ENCODE measurements around the gene SORBS2.

The SORBS2 gene

GRCh38 chr4:185666156-185666555 lies 145.8 kb downstream of the SORBS2 start:
- no peak for DNase-seq

- DNase-seq: no peak
Measured at GRCh38 chr4:185665655-185666054, 146.3 kb downstream of the SORBS2 start.

GRCh38 chr4:185664481-185664880 lies 147.5 kb downstream of the SORBS2 start:
- DNase-seq: no peak

DNA sequence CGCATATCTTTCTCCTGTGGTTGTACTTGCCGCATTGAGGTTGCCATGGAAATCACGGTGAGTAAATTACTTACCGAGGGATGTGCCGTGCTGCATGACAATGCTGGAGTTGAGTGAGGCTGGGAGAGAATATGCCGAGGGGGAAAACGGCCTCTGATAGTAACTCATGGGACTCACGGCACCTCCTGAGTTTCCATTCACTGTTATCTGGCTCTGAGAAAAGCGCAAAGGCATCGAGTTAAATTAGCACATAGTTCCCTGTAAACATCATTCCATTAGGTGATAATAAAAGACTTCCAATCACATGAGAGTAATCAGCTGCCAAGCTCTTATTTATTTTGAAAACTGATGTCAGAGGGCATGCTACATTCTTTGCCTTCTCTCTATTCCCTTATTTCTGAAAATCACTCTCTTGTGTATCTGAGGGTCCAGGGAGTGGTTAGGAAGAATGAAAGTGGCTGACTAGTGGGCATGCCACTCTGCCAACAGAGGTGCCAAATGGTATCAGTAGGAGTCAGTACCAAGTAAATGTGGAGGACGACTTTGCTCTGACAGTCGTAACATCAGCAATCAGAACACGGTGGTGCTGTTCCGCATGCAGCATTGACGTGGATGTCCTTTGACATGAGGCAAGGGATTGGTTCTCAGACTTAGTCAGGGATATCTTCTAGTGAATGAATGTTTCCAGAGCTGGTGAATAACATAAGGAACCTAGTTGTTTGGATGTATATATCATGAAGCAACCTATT lies 149.8 kb downstream of the SORBS2 start:
- no peak for DNase-seq

DNA sequence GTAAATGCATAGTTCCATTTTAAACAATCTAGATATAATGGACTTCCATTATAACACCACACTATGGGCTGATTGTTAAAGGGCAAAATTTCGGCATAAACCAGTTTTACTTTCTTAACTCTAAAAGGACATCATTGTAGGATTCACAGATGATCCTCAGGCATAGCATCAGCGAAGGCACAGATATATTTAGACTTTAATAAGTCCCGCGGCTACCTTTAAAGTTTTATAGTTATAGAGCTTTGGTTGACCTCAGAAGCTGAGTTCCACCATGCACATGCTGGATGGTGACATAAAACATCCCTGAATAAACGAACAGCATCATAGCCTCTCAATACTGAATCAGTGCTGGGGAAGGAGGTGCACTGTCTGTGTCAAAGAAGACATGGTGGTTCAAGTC lies 151.7 kb downstream of the SORBS2 start:
- DNase-seq: no peak

DNA sequence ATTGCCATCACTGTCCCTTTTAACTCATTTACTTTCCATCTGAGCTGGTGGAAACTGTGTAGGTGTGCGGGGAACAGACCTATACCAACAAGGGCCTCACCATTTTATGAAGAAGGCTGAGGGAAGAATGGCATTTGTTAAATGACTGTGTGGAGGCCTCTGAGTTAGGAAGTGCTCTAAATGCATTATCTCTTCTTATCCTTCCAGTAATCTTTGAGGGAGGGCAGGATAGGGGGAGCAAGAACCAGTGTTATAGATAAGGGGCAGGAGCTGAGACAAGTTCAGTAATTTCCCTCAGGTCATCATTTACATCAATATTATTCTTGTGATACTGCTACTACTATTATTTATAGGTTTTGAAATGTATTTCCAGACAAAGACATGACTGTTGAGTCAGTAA lies 154.3 kb downstream of the SORBS2 start:
- DNase-seq: no peak

GRCh38 chr4:185657183-185657582 lies 154.8 kb downstream of the SORBS2 start:
- no peak for DNase-seq

DNA sequence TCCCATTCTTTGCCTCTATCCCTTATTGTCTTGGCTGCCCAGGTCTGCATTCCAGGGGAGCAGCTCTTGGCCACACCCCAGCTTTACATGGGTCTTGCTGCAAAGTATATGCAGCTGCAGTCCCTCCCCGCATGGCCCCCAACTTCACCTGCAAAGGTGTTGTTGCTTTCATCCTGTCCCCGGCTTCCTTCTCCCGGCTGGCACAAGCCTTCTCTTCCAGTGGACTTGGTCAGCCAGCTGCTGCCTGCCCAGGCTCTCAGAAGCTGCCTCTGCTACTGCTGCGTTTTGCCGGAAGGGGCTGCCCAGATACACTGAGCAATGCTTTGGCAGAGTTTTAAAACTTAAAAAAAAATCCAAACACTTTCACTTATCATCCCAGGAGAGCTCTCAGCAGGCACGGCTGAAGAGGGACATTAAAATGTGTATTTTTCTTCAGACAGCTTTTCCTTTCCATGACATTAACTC lies 155.5 kb downstream of the SORBS2 start:
- no peak for DNase-seq

DNA sequence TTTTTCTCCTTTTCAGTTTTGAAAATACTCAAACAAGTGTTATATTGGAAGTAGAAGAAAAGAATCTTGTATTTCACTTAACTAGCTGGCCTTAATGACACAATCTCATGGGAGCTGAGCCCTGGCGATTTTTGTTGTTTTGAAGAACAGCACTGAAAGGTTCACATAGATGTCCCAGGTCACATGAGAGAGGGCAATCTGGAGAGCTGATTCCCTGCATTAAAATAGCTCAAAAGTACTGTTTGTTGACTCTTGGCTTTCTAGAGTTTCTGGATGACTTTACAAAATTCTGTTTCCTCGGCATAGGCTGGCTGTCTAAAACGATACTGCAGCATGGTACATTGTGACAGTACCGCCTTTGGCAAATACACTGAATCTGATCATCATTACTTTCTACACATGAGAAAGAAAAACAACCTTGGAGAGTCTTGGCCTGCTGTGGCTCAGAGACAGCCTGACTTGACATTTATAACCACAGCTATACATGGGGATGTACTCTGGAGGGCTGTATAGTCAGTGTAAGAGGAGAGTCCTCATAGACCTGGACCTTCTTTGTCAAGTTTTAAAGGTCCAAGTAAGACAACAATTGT lies 156.9 kb downstream of the SORBS2 start:
- DNase-seq: no peak

DNA sequence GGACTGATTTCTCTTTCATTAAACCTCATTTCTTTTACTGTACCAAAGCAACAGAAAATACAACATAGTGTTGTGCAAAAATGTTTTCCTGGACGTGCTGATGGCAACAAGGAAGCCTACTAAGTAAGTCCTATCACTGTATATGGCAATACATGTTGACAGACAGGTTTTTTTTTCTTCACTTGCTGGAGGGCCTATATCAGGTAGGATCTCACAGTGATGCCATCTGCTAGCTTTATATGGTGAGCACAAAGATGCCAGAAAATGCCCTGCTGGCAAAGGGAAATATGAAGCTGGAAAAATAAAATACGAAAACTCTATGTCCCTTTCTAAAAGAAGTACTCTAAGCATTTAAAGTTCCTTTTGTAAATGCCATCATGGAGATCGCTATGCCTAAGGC lies 157.7 kb downstream of the SORBS2 start:
- no peak for DNase-seq

DNA sequence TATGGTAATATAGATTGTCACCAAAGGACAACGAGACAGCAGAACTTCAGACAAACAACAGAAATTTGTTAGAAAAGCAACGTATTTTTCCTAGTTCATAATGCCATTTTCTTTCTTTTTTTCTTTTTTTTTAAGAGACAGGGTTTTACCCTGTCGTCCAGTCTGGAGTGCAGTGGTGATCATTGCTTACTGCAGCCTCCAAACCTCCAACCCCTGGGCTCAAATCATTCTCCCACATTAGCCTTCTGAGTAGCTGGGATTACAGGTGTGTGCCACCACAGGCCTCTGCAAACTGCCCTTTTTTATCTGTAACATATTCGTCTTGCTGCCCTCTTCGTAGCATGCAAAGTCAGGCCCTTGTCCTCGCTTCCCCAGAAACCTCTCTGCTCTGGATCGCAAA lies 160.1 kb downstream of the SORBS2 start:
- no peak for DNase-seq

DNA sequence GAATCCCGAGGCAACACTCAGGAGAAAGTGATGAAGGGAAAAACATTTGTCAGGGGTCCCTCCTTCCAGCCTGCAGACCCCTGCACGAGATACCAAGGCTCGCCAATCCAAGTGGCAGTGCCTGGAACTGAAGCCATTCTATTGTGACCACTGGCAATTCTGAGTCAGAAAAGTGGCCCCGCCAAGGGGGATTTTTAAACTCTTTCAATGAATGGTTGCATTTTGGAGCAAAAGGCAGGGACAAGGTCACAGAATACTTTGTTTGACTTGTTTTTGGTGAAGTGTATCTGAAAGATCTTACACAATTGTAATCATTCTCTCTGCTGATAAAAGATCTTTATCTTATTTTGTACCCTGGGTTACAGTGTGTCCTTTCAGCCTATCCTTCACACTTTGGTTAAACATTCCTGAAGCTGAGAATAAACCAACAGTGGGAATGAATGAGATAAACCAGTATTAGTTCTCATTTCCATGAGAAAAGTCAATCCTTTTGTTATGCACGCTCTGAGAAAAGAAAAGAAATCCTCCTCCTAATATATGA lies 160.8 kb downstream of the SORBS2 start:
- no peak for DNase-seq

GRCh38 chr4:185648631-185649030 lies 163.4 kb downstream of the SORBS2 start:
- DNase-seq: no peak

DNA sequence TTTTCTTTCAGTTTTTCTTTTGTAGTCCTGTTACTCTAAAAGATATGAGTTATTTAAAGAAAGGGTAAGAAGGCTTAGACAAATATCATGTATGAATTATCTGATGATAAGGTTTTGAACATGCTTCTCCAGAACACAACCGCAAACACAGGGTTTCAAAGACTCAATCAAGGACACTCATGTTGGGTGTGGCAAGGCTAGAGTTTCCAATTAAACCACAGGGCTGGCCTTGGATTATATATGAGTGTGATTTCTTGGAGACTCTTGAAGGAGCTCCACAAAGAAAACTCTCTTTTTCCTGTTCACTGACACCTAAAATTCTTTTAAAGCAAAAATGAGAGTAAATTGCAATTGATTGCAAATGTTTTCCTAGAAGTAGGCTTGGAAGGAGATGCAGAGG lies 166.6 kb downstream of the SORBS2 start:
- DNase-seq: no peak

- no peak for DNase-seq
Measured at GRCh38 chr4:185644408-185644807, 167.6 kb downstream of the SORBS2 start.

- DNase-seq: no peak
Measured at GRCh38 chr4:185642907-185643306, 169.1 kb downstream of the SORBS2 start.

- DNase-seq: no peak
Measured at GRCh38 chr4:185640811-185641675, 171.0 kb downstream of the SORBS2 start.

GRCh38 chr4:185638548-185639301 lies 173.3 kb downstream of the SORBS2 start:
- no peak for DNase-seq

- no peak for DNase-seq
Measured at GRCh38 chr4:185638093-185638492, 173.9 kb downstream of the SORBS2 start.

DNA sequence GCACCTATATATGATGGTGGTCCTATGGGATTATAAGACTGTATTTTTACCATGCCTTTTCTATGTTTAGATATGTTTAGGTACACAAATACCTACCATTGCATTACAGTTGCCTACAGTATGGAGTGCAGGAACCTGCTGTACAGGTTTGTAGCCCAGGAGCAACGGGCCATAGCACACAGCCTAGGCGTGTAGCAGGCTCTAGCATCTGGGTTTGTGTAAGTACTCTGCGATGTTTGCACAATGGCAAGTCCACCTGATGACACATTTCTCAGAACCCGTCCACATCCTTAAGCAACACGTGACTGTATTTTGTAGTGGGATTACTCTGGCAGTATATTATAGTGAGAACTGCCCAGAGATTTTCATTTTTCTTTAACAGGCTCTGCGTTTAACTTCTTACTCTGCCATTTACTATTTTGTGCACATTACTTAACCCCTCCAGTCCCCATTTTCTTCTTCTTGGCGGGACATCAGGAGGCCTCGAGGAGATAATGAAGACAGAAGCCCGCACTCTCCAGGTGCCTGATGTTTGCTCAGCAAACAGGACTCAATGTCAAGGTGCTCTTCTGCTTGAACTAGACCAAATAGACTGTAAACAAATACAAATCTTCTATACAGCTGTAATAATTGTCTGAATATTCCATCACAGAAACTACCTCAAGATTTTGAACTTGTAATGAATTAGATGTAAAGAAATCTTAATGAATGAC lies 174.7 kb downstream of the SORBS2 start:
- no peak for DNase-seq

DNA sequence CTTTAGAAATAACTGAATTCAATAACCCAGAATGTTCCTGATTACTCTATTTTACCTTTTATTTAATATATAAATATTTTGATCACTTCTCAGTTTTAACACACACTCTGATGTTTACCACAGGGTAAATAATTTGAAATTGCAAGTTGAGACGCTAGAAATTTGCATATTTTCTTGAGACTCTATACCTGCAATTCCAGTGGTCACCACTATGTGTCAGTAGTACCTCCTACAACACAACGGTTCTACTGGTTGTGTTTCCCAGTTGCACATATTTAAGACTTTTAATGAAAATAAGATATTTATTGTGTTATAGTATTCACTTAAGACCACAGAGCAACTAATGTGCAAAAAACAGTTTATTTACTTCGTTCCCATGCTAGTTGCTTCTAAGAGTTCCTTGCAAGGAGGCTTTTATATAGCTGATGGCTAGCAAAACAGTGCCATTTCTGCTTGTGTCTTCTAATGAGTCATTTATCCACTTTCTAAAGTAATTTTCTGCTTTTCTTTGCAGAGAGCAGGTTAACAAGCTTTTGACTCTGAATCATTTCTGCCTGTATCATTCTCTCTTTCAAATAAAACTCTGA lies 177.8 kb downstream of the SORBS2 start:
- DNase-seq: no peak

GRCh38 chr4:185626798-185627197 lies 185.2 kb downstream of the SORBS2 start:
- no peak for DNase-seq
